ENCODE results near the gene CFAP46.

DNA sequence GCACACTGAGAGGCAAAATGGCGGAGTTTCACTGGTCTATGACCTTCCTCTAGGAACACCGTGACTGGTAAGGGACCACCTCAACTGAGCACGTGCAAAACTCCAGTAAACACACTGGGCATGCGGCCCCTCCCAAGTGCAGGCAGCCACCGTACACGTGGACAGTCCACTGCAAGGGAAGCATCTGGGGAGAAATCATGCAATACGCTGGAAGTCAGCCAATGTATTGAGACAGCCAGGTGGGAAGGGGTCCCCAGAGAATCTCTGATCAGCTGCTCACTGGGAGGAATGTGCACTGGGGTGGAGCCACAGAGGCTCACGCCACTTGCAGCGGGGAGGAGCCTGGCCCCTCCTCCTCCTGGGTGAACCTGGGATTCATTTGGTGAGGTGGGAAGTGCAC lies 49.3 kb downstream of the CFAP46 start:
- TF ChIP-seq ZBTB33 (IDR thresholded peaks at IDR 0.05): no peak
- TF ChIP-seq CTCF (IDR thresholded peaks at IDR 0.05; ENCODE audit: low read depth, low read length, missing input control): no peak
- TF ChIP-seq RAD21 (IDR thresholded peaks at IDR 0.05): no peak
- TF ChIP-seq, protein P1, sequence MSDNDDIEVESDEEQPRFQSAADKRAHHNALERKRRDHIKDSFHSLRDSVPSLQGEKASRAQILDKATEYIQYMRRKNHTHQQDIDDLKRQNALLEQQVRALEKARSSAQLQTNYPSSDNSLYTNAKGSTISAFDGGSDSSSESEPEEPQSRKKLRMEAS (IDR thresholded peaks at IDR 0.05): no peak
- no peak for TF ChIP-seq GABPA (IDR thresholded peaks at IDR 0.05 in 1 of 2, conservative IDR thresholded peaks at IDR 0.05 in 1 of 2)
- TF ChIP-seq HNF4G (IDR thresholded peaks at IDR 0.05): no peak
- no peak for TF ChIP-seq EGR1 (IDR thresholded peaks at IDR 0.05; ENCODE audit: low read depth in 2 of 2)

Measured in liver (tissue), 3 donors.